Activated gamma-delta T cell treated with anti-CD3 and anti-CD28 coated beads, Interleukin-2, amount 50 U/mL, for 16 hours (primary cell): ENCODE measurements around the gene BTG2.
A peak's percentile ranks its signal among the peaks of the same experiment; 100 is the strongest.

Experiments used
- DNase-seq: peaks from one replicate; pipeline ENCODE4 v3.0.0-alpha.2; 2020; ENCODE audit warnings: low read depth

The BTG2 gene

GRCh38 chr1:203276916-203277545, 28.3 kb upstream of the BTG2 start:
- no peak for DNase-seq

GRCh38 chr1:203278082-203278884, 27.0 kb upstream of the BTG2 start:
- no peak for DNase-seq

GRCh38 chr1:203278885-203279406, 26.4 kb upstream of the BTG2 start:
- no peak for DNase-seq

DNA sequence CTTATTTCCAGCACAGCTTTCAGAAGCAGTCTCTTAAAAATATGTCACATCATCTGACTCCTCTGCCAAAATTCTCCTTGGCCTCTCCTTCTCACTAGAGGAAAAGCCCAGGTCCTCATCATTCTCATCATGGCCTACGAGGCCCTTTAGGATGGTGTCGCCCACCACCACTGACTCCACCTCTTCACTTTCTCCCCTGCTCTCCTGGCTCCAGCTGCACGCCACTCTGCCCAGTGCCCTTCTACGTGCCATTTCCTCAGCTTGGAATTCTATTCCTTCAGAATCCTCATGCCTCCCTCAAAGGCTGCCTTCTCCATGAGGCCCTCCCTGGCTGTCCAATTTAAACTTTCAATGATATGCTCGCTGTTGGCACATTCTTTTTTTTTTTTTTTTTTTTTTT, 25.3 kb upstream of the BTG2 start:
- no peak for DNase-seq

DNA sequence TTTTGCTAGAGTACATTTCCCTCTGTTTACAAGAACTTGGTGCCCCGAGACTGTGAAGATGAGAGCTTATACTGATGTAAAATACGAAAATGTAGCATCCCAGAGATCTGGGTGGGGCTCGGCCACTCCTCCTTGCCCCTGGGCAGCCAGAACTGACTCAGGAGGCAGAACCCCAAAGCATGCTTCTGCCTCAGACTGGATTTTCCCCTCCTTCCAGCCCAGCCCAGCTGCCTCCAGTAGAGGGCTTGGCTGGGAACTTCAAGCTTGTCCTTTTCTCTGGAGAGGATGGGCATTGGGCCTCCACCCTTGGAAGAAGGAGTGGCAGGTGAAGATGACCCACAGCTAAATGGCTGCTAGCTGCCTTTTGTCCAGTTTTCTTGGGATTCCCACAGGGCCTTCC, 24.3 kb upstream of the BTG2 start:
- no peak for DNase-seq

DNA sequence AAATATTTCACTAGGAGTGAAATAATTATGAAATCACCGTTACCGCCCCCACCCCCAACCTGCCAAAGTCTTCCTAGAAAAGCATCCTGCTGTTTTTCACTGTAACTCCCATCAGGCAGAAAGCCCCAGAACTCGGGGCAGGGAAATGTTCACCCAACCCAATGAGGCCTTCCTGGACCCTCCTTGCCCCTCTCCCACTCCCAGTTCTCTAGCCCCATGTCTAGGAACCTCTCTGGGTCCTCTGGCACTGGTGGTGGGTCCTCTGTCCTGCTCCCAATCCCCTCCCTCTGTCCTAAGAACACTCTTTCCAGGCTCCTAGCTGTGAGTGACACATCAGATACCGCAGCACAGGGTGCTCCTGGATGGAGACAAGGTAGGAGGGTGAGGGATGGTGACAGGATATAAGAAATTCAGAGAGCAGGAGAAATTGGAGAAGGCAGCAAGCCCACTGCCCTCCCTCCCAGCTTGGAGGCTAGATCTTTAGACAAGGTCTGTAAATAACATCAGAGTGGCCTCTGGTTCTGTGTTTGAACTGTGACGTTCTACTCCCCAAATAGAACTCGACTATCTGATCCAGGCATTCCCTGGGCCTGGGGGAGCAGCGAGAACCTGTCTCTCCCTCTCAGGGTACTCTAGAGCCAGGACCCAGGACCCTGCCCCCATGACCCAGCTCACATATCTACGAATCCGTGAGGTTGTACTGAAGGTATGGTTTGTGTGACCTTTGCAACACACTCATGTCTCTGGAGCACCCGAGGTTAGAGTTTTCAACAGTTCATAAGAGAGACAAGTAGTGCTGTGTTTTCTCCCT, 23.3 kb upstream of the BTG2 start:
- DNase-seq: no peak

DNA sequence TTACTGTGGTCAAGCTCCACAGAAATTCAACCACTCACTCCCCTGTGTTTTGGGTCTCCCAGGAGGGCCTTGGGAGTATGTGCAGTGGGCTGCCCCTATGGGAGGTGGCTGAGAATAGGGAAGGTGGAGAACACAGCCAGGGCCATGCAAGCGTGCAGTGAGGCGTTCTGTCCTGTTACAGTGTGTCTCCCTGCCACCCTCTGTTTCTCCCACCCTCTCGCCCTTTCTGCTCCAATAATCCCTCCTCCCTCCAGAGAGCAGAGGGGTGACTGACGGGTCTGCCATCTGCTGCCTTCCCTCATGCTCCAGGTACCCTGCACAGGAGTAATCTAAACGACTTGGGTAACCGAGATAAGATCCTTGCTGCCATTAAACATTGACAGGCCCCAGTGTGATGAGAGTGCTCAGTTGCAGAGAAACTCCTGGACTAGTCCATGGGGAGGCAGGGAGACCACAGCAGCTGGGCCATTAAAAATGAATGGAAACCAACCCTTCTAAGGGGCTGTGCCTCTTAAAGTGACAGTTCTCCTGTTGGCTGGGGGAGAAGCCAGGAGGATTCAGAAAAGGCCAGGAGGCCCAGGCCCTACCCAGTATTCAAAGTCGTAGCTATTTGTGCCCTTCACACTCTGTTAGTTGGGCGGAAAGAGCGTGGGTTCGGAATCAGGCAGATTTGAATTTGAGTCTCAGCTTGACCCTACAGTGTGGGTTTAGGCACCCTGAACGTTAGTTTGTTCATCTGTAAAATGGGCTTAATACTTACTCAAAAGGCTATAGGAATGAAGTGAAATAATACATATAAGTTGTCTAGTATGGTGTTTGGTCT, 22.4 kb upstream of the BTG2 start:
- DNase-seq: no peak

GRCh38 chr1:203283597-203283996, 21.7 kb upstream of the BTG2 start:
- no peak for DNase-seq

DNA sequence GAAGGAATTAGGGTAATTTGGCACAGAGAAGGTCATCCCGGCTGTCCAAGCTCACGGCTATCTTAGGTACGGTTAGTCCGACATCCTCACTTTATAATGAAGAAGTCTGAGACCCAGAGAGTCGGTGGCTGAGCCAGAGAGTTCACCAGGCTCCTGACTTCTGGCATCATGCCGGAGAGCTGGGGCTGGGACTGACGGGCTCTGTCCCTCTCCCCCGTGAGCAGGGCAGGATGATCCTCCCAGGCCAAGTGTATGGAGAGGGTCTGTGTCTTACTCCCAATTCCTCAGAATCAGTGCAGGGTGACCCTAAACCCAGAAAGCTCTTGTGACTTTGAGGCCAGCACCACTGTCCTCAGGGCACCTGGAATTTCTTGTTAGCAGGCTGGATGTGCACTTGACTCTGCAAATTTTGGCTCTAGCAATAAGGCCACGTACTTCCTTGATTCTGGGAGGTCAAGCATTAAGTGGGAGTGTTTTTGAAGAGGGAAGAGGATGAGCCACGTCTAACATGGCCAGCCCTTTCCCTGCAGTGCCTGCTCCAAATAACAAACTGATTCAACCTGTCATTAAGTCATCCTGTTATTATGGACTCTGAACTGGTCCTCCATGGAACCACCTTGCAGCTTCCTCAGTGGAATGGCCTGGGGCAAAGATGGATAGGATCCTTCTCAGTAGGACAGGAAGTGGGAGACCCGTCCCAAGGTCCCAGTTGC, 20.8 kb upstream of the BTG2 start:
- no peak for DNase-seq

DNA sequence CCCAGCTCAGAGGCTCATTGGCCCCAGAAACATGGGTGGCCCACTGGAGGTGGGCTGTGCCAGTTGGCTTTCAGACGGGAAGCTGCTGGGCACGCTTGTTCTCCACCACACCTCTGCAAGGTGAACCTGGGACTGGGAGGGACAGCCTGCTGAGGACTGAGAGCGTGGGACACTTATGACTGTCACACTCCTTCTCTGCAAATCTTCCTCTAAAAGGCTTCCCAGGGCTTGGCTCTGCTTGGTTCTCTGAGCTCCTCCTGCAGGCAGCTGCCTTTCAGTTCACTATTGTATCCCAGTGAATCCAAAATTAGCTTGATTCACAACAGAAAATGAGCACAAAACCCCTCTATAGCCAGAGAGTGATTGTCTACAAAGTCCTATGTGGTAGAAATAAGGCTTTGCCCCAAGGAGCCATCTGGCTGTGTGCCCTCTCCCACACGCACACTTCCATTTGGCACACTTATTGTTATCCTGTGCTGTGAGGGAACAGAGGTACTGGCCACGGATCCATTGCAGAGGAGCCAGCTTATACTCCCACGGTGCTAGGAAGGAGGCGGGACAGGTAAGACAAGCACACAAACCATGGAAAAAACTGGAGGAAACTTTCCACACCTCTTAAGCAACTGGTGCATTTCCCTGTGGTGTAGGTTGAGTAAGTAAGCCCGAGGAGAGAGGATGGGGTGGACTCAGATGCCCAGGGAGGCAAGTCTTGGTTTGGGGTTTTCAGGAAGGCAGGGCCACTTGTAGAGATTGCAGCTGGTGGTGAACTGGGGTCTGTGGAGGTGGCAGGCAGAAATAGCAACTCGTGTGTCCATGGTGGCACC, 18.9 kb upstream of the BTG2 start:
- DNase-seq: no peak

- DNase-seq: peak; percentile 69
These were observed 18.0 kb upstream of the BTG2 start for GRCh38 chr1:203287109-203287893.

DNA sequence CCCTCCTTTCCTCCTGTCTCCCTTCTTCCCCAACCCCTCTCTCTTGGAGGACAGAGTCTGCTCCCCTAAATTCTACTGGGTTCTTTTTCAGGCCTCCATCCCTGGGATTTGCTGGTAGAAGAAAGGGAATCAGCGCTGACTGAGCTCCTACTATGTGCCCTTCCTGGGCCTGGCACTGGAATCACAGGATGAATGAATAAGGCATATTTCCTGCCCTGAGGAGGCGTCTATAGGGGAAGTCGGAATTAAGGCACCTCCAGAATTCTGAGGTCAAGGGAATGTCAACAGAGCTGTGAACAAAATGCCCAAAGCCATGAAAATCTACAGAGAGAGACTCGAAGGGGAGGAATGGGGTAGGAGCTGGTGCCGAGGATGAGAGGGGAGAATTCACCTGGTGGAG, 17.4 kb upstream of the BTG2 start:
- DNase-seq: no peak

- no peak for DNase-seq
These were observed 16.9 kb upstream of the BTG2 start for GRCh38 chr1:203288400-203288799.

DNA sequence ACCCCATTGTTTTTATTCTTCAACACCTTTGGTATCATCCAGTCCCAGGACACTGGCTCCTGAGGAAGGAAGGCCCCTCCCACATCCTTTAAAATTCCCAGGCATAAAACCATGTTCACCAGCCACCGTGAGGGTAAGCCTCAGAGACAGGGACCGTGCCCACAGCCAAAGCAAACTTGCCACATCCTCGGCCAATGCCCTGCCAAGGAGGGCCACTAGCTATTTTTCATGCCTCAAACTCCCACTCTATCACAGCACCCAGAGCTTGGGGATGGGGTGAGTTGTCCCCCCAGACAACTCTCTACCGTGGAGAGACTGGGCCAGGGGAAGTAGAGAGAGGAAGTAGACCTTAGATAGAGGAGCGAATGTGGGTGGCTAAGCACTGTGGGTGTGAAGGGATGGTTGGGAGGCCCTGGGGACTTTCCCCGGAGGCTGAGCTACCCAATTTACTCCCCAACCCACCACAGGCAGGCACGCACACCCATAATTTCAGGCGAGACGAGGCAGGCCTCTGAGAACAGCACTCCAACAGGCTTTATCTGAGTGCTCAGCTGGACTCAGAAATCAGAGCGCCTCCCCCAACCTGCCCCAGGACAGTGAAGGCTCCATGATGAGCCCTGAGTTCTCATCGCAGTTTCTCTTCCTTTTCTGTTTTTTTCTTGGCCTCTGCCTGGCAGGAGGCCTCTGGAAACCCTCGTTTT, 15.9 kb upstream of the BTG2 start:
- peak; percentile 85 for DNase-seq

DNA sequence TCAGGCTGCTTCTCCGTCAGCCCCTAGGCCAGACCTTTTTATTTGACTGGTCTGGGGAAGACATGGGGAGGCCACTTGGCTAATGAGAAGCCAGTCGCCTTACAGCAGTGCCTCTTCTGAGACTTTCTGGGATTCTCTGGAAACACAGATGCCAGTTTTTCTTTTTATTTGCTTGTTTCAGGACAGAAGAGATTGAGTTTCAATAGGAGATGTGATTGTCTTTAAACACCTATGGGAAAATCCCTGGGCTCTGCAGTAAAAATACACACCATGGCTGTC, 15.4 kb upstream of the BTG2 start:
- no peak for DNase-seq

GRCh38 chr1:203290261-203291089, 14.8 kb upstream of the BTG2 start:
- peak; percentile 96 for DNase-seq

DNA sequence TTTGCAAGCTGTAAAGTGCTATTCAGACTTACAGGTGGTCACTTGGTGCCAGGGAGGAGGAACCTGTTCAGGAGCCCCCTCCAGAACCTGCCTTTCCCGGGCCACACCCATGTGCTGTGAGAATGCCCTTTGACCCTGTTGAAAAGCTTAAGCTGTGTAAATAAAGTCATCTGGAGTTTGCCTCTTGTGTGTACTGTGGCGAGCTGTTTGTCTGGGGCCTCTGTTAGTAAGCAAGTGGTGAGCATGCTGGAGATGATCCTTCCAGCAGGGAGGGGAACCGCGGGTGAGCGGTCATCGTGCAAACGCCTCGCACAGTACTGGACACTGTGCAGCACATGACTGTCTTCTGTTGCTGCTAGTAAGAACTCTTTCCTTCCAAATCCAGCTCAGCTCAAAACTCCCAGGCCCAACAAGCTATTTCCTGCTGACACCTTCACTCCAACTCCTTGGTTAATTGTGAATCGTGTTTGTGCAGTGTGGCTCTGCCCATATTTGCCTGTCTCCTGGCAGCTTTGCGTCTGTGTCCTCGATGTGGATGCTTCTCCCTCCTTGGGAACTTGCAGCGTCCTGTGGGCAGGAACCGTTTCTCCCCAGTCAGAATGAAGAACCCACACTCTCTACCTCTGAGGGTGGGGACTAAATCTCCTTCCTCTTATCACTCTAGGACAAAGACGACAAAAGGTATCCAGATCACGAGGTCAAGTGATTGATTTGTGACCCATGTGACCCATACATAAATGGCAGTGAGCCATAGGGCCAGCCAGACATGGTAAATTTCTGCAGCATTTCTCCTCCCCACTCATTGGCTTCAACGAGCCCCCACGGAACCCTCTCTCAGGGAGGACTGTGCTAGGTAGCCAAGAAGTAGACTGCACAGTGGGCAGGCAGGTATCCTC, 13.9 kb upstream of the BTG2 start:
- no peak for DNase-seq
